NCI-H774 (cell line): ENCODE results near the gene GRIK1.

Experiments used
- DNase-seq: peaks from one replicate; lab custom pipeline; 2025; lab: John Stamatoyannopoulos, UW

The GRIK1 gene

DNA sequence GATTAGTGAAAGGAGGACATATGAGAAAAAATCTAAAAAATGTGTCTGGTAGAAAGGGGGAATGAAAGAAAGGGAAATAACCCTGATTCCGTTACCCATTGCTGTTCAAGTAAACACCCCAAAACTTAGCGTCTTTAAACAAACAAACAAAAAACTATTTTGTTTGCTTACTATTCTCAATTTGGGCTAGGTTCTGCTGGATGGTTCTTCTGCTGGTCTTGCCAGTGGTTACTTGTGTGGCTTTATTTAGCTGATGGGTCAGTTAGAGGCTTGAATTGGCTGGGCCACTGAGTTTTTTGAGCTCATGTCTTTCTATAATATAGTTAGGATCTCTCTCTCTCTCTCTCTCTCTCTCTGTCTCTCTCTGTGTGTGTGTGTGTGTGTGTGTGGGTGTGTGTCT lies 112.1 kb downstream of the GRIK1 start:
- no peak for DNase-seq

DNA sequence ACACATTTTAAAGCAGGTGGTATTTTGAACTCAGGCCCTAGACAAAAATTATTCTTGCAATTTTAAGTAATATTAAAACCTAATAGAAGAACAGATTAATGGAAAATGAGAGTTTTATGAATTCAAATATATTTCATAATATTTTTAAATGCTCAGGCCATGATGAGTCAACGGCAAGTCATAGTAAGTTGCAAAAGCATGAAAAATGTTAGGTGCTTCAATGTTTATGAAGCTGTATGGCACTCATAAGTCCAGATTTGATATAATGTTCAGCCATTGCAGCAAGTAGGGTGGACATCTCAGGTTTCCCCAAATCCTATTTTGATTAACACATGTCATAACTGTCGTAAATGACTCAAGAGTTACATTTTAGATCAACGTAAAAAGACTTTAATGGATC lies 112.6 kb downstream of the GRIK1 start:
- DNase-seq: no peak

GRCh38 chr21:29826386-29826785 lies 113.4 kb downstream of the GRIK1 start:
- DNase-seq: no peak

- DNase-seq: no peak
Measured at GRCh38 chr21:29825936-29826335, 113.9 kb downstream of the GRIK1 start.

DNA sequence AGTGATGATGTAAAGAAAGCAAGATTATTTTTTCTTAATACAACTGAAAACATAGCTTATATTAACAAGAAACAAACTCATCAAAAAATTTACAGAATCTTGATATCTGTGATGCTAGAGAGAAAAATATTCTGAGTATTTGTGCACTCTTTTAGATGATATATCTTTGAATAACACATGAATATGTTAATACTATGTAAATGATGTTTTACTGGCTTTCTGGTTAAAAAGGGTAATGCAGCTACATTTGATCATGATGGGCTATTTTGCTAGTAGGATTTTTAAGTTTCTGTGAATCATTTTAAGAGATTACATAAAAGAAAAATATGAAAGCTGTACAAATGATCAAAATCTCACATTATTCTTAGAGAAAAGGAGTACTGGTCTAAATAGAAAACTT lies 114.5 kb downstream of the GRIK1 start:
- DNase-seq: no peak

DNA sequence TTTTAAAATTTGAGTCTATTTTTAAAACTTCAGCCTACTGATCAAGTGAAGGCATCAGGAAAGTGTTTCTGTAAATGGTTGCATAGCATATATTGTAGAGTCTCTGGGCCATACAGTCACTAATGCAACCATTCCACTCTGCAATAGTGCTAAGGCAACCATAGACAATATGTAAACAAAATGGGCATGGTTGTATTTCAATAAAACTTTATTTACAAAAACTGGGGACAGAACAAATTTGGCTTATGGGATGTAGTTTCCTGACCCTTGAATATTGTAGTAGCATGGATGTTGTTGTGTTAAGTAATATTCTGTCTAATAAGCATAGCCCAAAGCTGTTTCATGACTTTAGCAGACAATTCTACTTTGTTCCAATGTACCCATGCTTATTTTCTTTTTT lies 117.7 kb downstream of the GRIK1 start:
- no peak for DNase-seq

- no peak for DNase-seq
Measured at GRCh38 chr21:29821230-29821629, 118.6 kb downstream of the GRIK1 start.

GRCh38 chr21:29819675-29820326 lies 120.0 kb downstream of the GRIK1 start:
- no peak for DNase-seq

GRCh38 chr21:29818383-29818921 lies 121.3 kb downstream of the GRIK1 start:
- no peak for DNase-seq

GRCh38 chr21:29817450-29817849 lies 122.3 kb downstream of the GRIK1 start:
- no peak for DNase-seq

- DNase-seq: no peak
Measured at GRCh38 chr21:29812947-29813346, 126.8 kb downstream of the GRIK1 start.

DNA sequence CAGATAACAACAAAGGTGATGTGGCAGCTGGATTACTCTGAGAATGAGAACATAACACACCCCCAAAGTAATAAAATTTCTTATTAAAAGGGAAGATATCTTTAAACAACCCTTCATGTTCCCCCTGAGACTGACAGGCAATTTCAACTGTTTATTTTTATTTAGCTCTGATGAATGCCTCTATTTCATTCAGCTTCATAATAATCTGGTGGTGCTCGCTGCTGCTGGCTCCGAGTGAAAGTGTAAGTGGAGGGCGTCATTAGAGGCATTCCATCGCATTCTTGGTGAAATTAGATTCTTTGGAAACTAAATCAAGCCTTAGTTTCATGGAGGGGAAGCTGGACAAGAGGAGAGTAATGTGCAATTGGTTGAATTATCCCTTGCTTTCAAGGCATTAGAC lies 128.9 kb downstream of the GRIK1 start:
- no peak for DNase-seq

GRCh38 chr21:29808153-29808552 lies 131.6 kb downstream of the GRIK1 start:
- DNase-seq: no peak

DNA sequence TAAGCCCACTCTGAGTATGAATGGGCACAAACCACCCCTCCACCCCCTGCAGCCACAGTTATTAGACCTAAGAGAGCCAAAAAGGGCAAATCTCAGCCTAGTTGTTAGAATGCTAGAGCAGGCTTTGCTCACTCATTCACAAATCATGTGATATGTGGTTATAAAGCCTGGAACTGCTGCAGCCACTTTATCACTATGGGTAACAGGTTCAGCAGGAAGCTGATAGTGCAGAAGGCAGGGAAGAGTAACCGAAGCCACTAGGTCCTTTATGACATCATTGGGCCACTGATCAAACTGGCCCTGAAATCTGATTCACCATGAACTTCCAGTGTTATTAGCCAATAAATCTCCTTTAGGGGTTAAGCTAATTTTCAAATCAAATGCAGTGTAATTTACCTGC lies 134.7 kb downstream of the GRIK1 start:
- no peak for DNase-seq

- DNase-seq: no peak
Measured at GRCh38 chr21:29803191-29803590, 136.6 kb downstream of the GRIK1 start.

GRCh38 chr21:29801122-29801521 lies 138.7 kb downstream of the GRIK1 start:
- DNase-seq: no peak

- DNase-seq: no peak
Measured at GRCh38 chr21:29800056-29800455, 139.7 kb downstream of the GRIK1 start.

- no peak for DNase-seq
Measured at GRCh38 chr21:29798840-29799239, 141.0 kb downstream of the GRIK1 start.

DNA sequence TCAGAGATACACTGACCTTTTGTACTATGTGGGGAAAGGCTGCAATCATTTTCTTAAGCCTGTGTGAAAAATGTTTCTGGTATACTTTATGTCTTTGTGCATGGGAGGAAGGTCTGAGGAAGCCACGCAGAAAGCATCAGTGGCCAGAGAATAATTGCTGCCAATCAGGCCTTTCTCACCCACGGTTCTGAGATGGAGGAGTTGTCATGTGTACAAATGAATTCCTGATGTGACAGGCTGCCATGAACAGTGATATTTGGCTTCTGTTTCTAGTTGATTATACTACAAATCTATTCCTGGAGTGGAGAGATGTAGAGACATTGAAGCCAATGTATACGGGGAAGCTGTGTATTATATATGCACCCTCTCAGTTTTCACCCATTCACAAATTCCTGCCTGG lies 142.6 kb downstream of the GRIK1 start:
- no peak for DNase-seq

DNA sequence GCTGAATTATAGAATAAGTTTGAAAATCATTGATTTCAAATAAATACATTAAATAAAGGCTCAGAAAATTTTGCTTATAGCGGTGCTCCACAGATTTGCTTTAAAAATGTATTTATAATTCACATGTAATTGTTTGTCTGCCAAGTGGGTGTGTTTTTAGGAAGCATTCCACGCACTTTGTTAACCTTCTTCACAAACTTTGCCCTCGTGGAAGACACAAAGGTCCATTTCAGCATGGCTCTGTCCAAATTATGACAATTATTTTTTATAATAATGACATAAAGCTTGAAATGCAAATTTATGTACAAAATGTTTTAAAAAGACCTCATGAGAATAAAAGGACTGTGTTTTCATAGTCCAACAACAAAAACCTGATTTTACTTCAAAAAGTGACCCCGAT lies 146.1 kb downstream of the GRIK1 start:
- no peak for DNase-seq

- no peak for DNase-seq
Measured at GRCh38 chr21:29789393-29789792, 150.4 kb downstream of the GRIK1 start.

GRCh38 chr21:29788752-29789151 lies 151.0 kb downstream of the GRIK1 start:
- no peak for DNase-seq

DNA sequence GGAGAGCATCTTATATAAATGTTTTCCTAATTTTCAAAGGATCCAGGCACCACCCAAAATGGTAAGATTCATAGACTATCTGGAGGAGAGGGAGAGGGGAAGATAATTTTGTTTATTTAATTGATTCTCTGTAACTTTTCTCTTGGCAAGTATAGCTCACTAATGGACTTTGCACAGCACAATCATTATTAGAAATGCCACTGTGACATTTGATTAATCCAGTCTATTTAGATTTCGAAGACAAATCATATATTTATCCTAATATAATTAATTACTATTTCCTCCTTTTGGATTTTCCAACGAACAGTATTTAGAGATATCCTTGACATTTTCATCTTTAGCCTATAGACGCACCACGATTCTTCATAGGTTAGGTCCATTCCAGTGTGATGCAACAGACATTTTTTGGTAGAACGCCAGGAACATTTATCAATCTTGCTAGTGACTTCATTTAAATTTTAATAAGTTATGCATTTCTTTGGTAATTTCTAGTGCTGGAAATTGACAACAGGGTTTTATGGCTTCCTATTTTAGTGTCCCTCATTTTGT lies 152.4 kb downstream of the GRIK1 start:
- DNase-seq: no peak
